ENCODE results near the gene CPA3. TPM values are rescaled to one million over a fixed set of nuclear protein-coding genes. Genes with fewer than 3 reads are reported as not detected.

CPA3 gene
- total RNA-seq, 4 donors from 2014 or later: 0.60 to 6.9 (median 2.8) TPM

- DNase-seq (ENCODE audit: low spot score in 2 of 2): no peak
- no peaks in the 10 kb centered on the region for H3K36me3 ChIP-seq
- H3K4me3 ChIP-seq: no peak overlapping the region
- no peak overlapping the region for H3K27ac ChIP-seq
- TF ChIP-seq POLR2A (IDR thresholded peaks at IDR 0.05) (no peak), EP300 (IDR thresholded peaks at IDR 0.05) (no peak)
- TF ChIP-seq, protein P1, sequence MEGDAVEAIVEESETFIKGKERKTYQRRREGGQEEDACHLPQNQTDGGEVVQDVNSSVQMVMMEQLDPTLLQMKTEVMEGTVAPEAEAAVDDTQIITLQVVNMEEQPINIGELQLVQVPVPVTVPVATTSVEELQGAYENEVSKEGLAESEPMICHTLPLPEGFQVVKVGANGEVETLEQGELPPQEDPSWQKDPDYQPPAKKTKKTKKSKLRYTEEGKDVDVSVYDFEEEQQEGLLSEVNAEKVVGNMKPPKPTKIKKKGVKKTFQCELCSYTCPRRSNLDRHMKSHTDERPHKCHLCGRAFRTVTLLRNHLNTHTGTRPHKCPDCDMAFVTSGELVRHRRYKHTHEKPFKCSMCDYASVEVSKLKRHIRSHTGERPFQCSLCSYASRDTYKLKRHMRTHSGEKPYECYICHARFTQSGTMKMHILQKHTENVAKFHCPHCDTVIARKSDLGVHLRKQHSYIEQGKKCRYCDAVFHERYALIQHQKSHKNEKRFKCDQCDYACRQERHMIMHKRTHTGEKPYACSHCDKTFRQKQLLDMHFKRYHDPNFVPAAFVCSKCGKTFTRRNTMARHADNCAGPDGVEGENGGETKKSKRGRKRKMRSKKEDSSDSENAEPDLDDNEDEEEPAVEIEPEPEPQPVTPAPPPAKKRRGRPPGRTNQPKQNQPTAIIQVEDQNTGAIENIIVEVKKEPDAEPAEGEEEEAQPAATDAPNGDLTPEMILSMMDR (IDR thresholded peaks at IDR 0.05): no peak
- H3K4me1 ChIP-seq: peaks cover 0 to 7% (median 0%) of the 10 kb centered on the region in 4 donors
- no peaks in the 10 kb centered on the region for H3K9me3 ChIP-seq
- H3K27me3 ChIP-seq: no peaks in the 10 kb centered on the region
- 83 to 87% methylated on average over 2 of the region's 2 CpGs for WGBS, 2 donors
Observed at GRCh38 chr3:148903022-148903442, 37.9 kb downstream of the CPA3 start.

DNA sequence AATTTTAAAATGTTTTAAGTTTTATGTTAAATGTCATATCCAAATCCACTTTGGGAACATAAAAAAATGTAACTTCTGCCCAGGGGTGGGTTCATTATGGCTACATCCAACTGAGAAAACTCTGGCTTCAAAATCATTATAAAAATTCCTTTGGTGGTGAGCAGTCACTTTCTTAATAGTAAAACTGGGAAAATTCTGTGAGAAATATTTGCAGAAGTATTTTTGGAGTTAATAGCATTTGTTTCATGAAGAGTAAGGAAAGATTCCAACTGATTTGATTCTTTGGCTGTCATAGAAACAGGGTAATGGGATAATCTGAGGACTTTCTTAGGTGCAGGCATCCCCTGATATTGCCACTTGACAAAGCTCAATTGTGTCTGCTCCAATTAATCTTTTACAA, 38.8 kb downstream of the CPA3 start:
- Histone ChIP-seq H3K9me3 (no peaks in the 10 kb centered on the region), H3K27ac (no peak overlapping the region), H3K27me3 (no peaks in the 10 kb centered on the region), H3K4me1 (peaks cover 0 to 7% (median 0%) of the 10 kb centered on the region in 4 donors), H3K36me3 (no peaks in the 10 kb centered on the region), H3K4me3 (no peak overlapping the region)
- DNase-seq (ENCODE audit: low spot score in 2 of 2): no peak
- TF ChIP-seq POLR2A (IDR thresholded peaks at IDR 0.05): no peak
- no peak for TF ChIP-seq EP300 (IDR thresholded peaks at IDR 0.05)
- TF ChIP-seq, protein P1 (IDR thresholded peaks at IDR 0.05): no peak

DNA sequence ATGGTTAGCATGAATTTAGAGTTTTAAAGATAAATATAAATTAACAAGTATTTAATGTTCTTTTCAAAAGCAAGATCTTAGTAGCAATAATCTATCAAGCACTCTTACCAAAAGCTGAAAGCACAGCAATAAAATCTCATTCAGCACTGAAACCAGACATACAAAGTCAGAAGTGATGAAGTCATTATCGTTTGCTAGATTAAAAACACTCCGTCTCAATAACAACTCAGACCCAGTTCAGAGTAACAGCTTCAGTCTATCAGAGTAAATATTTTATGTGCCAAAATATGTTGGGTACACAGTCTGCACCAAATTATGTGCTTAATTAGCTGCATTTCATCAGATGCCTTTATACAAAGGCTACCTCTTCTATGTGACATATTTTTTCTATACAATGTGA, 41.6 kb downstream of the CPA3 start:
- Histone ChIP-seq H3K4me1 (peaks cover 0 to 7% (median 0%) of the 10 kb centered on the region in 4 donors), H3K27me3 (no peaks in the 10 kb centered on the region), H3K9me3 (no peaks in the 10 kb centered on the region), H3K4me3 (no peak overlapping the region), H3K36me3 (no peaks in the 10 kb centered on the region), H3K27ac (no peak overlapping the region)
- TF ChIP-seq POLR2A (IDR thresholded peaks at IDR 0.05) (no peak), EP300 (IDR thresholded peaks at IDR 0.05) (no peak)
- TF ChIP-seq, protein P1 (IDR thresholded peaks at IDR 0.05): no peak
- WGBS, 2 donors: 26 to 28% methylated on average over 2 of the region's 2 CpGs
- DNase-seq (ENCODE audit: low spot score in 2 of 2): no peak

DNA sequence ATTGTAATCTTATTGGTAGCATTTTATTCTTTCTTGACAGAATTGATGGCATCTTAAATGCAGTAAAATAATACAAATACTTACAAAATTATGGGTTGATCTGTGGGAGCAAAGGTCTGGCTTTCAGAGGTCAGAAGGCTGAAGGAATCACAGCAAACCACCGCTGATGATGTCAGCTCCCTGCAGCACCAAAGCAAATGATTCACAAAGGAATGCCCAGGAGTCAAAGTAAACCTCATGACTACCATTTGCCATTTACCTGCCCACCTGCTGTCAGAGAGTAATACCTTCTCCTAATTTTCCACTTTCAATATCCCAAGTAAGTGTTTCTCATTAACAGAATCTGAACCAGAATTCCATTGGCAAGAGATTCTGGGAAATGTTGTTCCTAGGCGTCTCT, 46.1 kb downstream of the CPA3 start:
- 71 to 72% methylated on average over 2 of the region's 2 CpGs for WGBS, 2 donors
- TF ChIP-seq, protein P1 (IDR thresholded peaks at IDR 0.05): no peak
- TF ChIP-seq POLR2A (IDR thresholded peaks at IDR 0.05) (no peak), EP300 (IDR thresholded peaks at IDR 0.05) (no peak)
- DNase-seq (ENCODE audit: low spot score in 2 of 2): no peak
- Histone ChIP-seq H3K27me3 (no peaks in the 10 kb centered on the region), H3K9me3 (no peaks in the 10 kb centered on the region), H3K4me1 (no peaks in the 10 kb centered on the region), H3K36me3 (no peaks in the 10 kb centered on the region), H3K27ac (no peak overlapping the region), H3K4me3 (no peak overlapping the region)

DNA sequence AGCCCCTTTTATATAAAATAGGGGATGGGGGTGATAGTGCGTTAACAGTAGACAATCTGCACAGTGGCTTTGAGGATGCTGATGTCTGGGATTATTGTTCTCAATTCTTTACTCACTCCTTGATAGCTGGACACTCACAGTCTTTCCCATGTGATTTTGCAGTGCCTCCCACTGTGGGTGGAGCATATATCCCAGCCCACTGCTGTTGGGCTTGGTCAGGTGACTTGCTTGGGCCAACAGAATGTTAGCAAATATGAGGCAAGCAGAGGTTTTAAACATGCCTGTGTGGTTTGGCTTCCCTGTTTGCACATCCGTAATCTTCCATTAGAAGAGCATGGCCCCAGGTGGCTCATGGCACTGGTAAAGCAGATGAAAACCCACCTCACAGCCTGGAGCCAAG, 46.5 kb downstream of the CPA3 start:
- DNase-seq (ENCODE audit: low spot score in 2 of 2): no peak
- TF ChIP-seq EP300 (IDR thresholded peaks at IDR 0.05) (no peak), POLR2A (IDR thresholded peaks at IDR 0.05) (no peak)
- TF ChIP-seq, protein P1 (IDR thresholded peaks at IDR 0.05): no peak
- 98% methylated on average over 2 of the region's 2 CpGs for WGBS, 2 donors
- H3K4me3 ChIP-seq: no peak overlapping the region
- no peaks in the 10 kb centered on the region for H3K9me3 ChIP-seq
- H3K27ac ChIP-seq: no peak overlapping the region
- H3K4me1 ChIP-seq: no peaks in the 10 kb centered on the region
- no peaks in the 10 kb centered on the region for H3K27me3 ChIP-seq
- no peaks in the 10 kb centered on the region for H3K36me3 ChIP-seq

All from tibial nerve (tissue), 4 donors.